HG03135 (cell line): ENCODE measurements around the gene EGFR.
A peak's percentile ranks its signal among the peaks of the same experiment; 100 is the strongest.

Source experiments
- ATAC-seq: cut with Tn5 transposase; IDR thresholded peaks from one replicate; pipeline ENCODE4 v1.9.1; 2021; ENCODE audit warnings: mild to moderate bottlenecking, moderate library complexity; ENCODE audit not compliant: unreplicated experiment

The EGFR gene

DNA sequence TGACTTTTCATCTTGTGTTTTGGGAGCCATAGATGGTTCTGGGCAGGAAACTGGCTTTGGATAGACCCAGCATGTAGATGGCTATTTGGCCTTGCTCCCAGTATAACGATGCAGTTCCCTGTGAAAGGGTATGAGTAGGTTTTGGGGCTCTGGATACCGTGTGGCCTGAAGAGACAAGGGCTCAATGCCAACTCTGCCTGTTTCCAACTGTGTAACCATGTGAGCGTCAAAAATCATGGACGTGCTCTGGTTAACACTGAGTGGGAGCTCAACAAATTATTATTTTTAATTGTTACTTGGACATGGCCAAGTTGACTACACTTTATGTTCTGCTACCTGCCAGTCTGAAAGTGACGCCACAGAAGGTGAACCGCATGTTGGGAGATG is 41.8 kb downstream of the EGFR start:
- ATAC-seq = no peak

DNA sequence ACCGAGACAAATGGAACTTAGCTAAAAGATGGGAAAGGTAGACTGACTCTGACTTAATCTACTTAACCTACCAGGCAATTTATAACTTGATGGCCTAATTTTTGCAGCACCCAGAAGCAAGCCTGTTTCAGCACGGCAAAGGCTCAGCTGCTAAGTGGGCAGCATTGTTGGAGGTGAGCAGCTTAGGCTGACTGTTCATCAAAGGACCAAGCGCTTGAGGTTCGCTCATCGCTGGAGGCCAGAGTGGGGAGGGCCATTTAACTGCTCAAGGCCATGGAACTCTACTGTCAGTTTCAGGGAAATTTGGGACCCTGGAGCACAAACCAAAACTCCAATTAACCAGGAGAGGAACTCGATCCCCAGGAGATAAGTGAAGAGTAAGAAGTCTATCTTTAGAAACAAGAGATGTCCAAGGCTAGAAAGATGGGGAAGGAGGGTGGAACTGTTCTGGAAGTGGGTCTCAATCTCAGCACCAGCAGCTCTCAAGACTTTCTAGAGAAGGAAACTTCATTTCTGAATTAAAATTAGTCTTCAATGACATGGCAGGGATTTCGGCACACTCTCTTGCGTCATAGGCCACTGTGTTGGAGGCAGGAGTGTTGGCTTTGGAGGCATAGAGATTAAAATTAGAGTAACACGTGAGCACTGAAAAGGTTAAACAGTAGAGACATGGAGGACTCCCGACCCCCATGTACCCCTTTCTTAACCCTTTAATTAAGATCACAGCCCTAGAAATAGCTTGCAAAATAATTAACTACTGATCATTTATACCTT is 43.1 kb downstream of the EGFR start:
- no peak for ATAC-seq

GRCh38 chr7:55063061-55063460 is 44.2 kb downstream of the EGFR start:
- ATAC-seq = no peak

DNA sequence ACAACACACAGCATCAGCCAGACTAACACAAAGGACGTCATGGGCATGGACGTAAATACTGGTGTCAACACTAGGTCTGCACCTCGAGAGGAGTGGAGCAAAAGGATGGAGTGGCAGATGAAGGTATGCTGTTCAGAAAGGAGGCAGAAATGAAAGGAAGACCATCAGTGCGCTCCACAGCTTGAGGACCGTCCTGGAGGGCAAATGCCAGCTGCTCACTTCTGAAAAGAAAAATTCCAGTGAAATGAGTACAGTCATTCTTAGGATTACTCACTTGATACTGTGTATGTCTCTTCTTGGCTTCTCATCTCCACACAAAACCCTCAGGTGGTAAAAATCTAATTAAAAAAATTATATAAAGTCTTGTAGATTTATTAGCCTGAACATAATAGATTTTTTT is 44.8 kb downstream of the EGFR start:
- ATAC-seq = no peak

- ATAC-seq = no peak
Observed at GRCh38 chr7:55065079-55065478, 46.3 kb downstream of the EGFR start.

DNA sequence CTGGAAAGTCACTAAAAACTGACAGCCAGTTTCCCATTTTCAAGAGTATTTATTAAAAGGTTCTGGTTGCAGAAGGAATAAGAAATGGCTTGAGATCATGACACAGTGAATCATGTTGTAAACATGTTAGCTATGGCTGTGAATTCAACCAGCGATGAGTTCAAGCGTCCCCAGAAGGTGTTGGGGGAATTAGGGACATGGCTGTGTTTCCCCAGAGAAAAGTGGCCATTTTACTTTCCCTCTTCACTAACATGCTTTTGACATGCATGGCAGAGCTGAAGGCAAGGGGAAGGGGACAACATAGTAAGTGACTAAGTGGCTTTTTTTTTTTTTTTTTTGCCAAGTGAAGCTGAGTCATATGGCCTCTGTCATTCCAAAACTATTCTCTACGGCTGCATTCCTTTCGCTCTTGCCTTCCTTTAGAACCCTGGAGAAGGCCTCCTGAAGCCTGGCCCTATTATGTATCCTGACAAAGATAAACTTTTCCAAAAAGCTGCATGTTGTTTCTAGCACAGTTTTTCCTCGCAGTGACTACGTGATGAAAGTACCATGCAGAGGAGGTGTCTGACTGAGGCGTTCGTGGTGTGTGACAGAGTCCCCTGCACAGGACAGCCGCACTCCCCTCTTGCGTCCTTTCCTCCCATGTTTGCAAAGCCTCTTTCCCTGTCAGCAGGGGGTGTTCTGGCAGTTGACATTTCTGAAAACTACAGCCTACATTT is 46.9 kb downstream of the EGFR start:
- no peak for ATAC-seq

- no peak for ATAC-seq
Observed at GRCh38 chr7:55066524-55066923, 47.7 kb downstream of the EGFR start.

DNA sequence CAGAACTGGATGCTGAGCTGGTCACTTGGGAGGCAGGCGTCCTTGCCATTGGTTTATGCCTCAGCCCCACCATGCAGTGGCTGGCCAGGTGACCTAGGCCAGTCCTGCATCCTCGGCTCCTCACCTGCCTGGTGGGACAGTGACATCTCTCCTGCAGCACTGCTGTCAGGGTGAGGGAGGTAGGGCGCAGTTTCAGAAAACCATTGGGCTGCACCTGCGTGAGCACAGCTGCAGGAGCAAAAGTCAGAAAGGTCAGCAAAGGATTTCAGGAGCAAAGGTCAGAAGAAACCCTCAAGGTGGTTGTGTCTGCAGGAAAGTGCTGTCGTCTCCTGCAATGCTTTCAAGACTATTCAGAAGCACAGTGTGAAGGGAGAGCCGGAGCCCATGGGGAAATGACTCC is 48.1 kb downstream of the EGFR start:
- no peak for ATAC-seq

GRCh38 chr7:55067748-55068147 is 48.9 kb downstream of the EGFR start:
- no peak for ATAC-seq

DNA sequence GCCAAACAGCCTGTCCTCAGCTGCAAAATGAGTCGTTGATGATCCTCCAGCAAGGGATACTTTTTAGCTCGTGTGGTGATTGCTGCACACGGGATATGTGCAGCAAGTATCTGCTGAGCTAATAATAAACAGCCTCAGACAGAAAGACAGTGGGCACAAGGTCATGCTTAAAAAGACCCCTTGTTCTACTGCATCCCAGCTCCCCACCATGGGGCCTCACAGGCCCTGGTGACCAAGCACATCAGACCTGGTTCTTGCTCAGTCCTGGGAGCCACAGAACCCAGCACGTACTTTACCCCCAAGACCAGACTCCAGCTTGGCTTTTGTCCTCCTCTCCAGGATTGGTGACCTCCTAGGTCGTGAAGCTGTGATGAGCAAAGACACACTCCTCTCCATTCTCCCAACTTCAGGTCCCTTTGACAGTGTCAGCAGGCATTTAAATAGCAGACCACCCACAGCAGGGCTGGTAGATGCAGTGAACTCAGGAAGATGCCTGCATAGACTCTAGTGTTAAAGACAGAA is 50.5 kb downstream of the EGFR start:
- ATAC-seq = no peak

DNA sequence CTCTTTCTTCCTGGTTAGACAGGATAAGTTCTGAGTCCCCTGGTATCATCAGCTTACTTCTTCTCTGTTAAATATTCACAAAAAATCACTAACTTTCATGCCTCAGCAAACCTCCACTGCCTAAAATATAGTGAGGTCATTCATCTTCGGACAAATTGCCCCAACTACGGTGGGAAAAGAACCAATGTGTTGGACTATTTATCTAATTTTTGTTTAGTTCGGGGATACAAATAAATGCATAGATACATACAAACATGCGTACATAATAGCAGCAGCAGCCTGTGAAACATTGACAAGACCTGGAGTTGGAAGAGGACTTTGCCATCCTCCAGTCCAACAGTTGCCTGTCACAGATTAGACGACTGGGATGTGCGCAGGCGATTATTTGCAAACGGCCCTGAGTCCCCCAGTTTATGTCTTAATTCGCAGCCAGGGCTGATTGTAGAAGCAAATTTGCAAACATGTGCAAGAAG is 51.5 kb downstream of the EGFR start:
- no peak for ATAC-seq

- no peak for ATAC-seq
Observed at GRCh38 chr7:55070854-55071253, 52.0 kb downstream of the EGFR start.

DNA sequence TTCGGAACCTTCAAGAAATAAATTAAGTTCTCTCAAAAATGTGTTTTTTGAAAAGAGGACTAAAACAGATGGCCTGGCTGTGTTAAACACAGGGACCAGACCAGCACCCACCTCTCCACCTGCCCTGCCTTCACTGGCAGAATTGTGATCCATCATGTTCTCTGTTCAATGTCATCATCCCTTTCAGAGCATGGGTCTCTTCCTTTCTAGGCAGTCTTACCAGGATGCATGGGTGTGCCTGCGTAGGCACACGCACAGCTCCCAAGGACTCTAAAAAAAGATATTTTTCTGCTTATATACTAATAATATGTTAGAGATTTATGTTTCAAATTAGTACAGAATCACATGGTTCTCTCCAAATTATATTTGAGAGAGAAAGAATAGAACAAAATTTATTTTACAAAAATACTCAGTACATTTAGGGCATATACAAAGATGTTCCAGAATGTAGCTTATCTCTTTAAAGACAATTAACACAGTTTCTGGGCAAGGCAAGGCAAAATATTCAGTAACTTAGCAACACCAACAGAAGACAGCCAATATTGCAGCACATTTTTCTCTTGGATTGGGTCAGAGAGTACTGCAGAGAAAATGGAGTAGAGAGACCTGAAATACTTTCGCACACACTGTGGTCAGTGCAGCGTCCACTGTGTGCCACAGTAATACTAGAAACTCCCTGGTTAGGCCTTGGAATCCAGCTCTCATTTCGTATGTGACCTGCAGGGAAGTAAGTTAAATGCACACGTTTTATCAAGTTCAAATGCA is 52.8 kb downstream of the EGFR start:
- no peak for ATAC-seq

DNA sequence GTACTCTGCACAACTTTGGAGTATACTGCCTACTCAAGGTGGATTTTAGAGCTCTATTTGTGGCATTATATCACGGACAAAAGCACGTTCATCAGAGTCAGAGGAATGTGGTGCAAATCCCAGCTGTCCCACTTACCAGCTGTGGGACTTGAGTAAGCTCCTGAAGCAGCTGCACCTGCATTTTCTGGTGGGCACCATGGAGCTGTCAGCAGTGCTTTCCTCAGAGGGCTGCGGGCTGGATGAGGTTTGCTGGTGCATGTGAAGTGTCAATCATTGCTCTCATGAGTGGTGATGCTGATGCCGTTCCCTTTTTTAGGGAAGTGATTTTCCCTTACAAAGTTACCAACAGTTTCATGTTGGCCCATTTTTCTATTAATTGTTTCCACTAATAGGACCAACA is 53.4 kb downstream of the EGFR start:
- ATAC-seq = no peak

GRCh38 chr7:55073051-55073511 is 54.3 kb downstream of the EGFR start:
- ATAC-seq = peak; percentile 47

DNA sequence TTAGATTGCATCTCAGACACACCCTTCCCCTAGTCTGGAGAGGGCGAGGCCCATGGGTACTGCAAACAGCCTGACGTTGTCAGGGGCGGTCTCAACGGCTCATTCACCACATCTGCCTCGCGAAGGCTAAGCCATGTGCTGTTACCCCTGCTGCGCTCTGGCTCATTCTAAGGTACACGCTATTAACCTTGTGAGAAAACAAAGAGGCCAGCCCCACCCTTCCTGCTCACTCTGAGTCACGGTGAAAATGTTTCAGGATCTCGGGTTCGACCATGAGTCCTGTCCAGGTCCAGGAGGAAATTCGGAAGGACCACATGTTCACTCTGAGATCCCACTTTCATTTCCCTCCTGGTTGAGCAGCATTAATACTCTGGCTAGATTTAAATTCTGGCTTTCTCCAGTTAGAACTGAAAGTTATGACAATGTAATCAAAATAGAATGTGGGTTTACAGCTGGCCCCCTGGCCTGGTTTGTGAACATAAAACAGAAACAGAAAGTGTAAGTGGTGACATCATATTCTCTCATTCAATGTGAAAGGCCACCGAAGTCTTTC is 55.2 kb downstream of the EGFR start:
- peak; percentile 90 for ATAC-seq

DNA sequence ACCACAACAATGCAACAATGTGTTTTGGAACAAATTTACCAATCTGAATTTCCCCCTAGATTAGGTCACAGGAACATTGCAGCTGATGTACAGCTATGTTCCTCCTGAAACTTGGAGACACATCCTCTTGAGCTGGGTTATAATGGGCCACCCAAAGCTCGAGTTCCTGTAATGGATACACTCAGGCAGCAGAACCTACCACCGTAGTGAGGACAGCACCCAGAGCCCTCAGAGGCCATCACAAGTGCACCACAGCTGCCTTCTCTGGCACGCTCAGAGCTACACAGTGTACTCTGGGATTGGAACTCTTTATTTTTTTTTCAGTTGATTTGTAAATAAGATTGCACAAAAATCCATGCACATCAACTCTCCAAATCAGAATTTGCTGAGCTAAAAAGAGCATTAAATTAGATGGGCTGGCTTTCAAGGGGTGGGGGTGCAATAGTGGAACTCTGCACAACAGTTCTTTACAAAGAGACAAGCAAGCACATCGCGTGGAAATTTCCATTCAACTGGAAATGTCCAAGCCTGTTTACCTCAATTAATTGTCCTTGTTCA is 56.7 kb downstream of the EGFR start:
- ATAC-seq = no peak

GRCh38 chr7:55077561-55078410 is 59.0 kb downstream of the EGFR start:
- ATAC-seq = no peak

DNA sequence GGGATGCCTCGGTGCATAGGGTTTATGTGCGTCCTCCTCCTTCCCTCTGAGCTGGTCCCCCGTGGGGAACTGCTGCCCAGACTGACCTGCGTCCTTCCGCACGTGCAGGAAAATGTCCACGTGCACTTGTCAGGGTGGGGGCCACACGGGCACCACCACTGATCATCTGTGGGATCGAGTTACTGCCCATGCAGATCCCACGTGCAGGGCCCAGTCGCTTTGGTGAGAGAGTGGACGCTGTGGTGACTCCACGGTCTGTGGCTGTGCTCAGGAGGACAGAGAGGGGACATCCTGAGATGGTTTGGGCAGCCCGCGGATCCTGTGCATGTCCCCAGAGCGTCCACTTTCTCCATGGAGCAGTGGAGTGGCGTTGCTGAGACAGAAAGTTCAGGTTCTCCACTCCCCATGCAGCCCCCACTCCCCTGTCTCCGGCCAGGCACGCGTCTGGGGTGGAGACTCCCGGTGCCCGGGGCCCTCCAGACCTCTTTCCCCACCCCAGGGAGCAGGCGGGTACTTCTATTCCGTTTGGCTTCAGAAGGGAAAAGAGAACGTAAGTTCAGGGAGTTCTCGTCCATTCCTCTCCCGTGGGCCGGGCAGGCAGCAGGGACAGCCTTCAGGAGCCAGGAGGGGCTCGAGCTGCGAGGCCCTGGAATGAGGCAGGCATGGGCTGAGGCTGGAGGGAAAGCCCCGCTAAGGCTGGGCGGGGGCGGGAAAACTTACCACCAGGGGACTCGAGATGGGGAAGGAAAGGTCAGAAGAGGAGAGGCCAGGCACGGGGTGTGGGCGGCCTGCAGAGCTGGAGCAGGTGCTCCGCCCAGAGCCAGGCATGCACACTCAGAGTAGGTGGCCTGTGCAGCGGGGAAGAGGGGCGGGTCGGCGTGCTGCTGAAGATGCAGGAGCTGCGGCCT is 59.9 kb downstream of the EGFR start:
- no peak for ATAC-seq
